NCI-H1417 (cell line): ENCODE results near the gene CSNK1E.

Experiments
- DNase-seq, 3 experiments: peaks; one replicate each; lab custom pipeline; 2025; lab: John Stamatoyannopoulos, UW

CSNK1E gene

GRCh38 chr22:38249803-38250642, 67.2 kb downstream of the CSNK1E start:
- DNase-seq, result no peak

DNA sequence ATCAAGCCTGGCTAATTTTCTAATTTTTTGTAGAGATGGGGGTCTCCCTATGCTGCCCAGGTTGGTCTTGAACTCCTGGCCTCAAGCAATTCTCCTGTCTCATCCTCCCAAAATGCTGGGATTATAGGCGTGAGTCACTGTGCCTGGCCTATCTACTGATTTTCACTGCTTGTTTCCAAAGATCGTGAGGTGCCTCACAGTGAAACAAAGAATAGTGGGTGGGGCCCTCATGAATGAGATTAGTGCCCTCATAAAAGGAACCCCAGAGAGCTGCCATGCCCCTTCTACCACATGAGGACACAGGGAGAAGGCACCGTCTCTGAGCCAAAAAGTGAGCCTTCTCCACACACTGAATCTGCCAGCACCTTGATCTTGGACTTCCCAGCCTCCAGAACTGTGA, 67.9 kb downstream of the CSNK1E start:
- DNase-seq, result no peak

- no peak for DNase-seq
These were observed 69.0 kb downstream of the CSNK1E start for GRCh38 chr22:38248280-38248679.

- no peak for DNase-seq
These were observed 69.5 kb downstream of the CSNK1E start for GRCh38 chr22:38247713-38248112.

- no peak for DNase-seq
These were observed 70.5 kb downstream of the CSNK1E start for GRCh38 chr22:38246692-38247091.

GRCh38 chr22:38246046-38246658, 71.1 kb downstream of the CSNK1E start:
- DNase-seq, result no peak

GRCh38 chr22:38244106-38244505, 73.1 kb downstream of the CSNK1E start:
- no peak for DNase-seq

- peak; percentile 59 to 96 (median 88) for DNase-seq
These were observed 74.0 kb downstream of the CSNK1E start for GRCh38 chr22:38243007-38243765.

GRCh38 chr22:38240734-38241252, 76.4 kb downstream of the CSNK1E start:
- DNase-seq, result peak in 2 of 3 experiments; percentile 27 to 60
